GM19043 (cell line): ENCODE data around the gene TPPP.
"Not testable (repeated sequence)": the region's sequence is repeated elsewhere in the genome, so short reads cannot be mapped to it uniquely, and the experiment has no call there.

Source experiments
- ATAC-seq: cut with Tn5 transposase; IDR thresholded peaks from one replicate; pipeline ENCODE4 v1.9.1; 2021; ENCODE audit warnings: low read depth; ENCODE audit not compliant: unreplicated experiment

TPPP gene

DNA sequence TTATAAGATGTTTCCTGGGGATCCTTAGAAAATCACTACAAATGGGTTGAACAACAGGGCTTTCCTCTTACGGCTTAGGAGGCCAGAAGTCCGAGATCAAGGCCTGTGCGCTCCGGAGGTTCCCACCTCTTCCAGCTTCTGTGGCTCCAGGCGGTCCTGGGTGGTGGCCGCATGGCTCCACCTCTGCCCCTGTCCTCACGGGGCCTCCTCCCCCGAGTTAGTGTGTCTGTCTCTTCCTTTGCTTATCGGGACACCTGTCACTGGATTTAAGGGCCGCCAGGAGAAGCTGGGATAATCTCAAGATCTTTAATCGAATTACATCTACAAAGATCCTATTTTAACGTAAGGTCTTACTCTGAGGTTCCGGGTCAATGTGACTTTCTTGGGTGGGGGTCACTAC is 2.3 kb upstream of the TPPP start:
- not testable (repeated sequence) for ATAC-seq

DNA sequence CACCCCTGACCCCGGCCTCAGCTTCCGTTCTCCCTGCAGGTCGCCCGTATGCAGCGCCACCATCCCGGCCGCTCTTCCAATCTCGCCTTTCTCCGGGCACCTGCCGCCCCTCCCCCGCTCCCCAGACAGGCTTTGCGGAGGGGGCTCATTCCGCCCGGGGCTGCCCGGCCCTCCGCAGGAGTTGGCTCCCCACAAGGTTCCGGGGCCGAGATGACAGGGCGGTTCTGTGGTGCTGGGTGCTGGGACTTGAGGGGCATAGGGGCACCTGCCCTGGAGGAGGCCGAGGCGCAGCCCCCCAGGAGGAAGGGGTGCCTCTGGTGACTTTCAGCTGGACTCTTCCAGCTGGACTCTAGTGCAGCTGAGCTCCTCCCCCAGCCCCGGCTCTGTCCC is 885 bp upstream of the TPPP start:
- ATAC-seq = not testable (repeated sequence)

DNA sequence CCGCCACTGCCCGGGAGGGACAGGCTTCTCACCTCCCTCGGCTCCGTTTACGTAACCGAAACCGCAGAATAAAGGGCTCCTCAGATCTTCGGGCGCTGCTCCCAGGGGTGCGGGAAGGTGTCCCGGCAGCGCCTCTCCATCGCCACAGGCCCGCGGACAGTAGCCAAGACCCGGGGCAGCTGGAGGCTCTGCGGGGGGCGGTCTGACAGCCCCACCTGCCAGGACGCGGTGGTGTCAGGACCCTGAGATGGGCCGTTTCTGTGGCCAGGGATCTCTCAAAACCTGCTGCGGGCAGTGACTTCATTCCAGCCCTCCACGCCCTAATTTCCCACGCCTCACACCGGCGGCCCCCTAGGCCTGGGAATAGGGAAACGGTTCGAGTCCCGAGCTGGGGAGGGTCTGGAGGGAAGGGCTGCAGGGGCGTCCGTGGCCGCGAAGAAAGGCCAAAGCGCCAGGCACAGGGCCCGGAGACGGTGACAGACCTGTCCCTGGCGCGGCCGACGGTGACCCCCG is 567 bp downstream of the TPPP start:
- ATAC-seq = not testable (repeated sequence)

DNA sequence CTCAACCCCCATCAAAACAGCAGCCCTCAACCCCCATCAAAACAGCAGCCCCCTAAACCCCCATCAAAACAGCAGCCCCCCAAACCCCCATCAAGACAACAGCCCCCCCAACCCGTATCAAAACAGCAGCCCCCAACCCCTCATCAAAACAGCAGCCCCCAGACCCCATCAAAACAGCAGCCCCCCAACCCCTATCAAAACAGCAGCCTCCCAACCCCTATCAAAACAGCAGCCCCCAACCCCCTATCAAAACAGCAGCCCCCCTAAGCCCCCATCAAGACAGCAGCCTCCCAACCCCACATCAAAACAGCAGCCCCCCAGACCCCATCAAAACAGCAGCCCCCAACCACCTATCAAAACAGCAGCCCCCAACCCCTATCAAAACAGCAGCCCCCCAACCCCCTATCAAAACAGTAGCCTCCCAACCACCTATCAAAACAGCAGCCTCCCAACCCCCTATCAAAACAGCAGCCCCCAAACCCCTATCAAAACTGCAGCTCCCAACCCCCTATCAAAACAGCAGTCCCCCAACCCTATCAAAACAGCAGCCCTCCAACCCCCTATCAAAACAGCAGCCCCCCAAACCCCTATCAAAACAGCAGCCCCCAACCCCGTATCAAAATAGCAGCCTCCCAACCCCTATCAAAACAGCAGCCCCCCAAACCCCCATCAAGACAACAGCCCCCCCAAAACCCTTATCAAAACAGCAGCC is 1.2 kb downstream of the TPPP start:
- ATAC-seq = no peak

DNA sequence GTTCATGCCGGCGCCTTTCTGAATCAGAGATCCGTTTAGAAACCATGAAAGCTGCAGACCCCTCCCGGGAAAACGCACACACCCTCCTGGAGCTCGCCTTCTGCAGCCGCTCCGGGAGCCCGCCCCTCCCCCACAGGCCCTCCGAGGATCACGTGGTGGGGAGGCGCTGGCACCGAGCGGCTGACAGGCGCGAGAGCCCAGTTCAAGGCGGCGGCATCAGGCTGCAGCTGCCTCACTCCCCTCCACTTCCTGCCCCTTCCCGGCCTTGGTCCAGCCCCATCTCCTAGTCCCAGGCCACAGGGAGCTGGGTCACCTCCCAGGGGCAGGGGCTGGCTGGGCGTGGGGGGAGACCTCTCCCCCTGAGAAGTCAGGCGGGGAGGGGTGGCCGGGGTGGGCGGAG is 2.1 kb downstream of the TPPP start:
- ATAC-seq = not testable (repeated sequence)

DNA sequence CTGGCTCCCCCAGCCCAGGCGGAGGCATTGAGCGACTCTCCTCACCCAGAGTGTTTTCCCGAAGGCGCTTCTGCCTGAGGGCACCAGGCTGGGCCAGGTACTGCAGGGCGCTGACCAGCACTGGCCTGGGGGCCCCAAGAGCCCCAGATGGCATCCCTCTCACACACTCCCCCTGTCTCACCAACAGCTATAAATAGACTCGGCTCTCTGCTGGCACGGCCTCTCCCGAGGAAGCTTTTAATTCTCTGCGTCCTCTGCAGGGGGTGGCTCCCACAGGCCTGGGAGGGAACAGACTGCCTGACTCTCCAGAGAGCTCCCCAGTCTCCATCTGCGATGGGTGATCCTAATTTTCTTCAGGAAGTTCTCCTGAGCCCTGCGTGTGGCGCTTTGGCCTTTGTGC is 2.9 kb downstream of the TPPP start:
- ATAC-seq = not testable (repeated sequence)

DNA sequence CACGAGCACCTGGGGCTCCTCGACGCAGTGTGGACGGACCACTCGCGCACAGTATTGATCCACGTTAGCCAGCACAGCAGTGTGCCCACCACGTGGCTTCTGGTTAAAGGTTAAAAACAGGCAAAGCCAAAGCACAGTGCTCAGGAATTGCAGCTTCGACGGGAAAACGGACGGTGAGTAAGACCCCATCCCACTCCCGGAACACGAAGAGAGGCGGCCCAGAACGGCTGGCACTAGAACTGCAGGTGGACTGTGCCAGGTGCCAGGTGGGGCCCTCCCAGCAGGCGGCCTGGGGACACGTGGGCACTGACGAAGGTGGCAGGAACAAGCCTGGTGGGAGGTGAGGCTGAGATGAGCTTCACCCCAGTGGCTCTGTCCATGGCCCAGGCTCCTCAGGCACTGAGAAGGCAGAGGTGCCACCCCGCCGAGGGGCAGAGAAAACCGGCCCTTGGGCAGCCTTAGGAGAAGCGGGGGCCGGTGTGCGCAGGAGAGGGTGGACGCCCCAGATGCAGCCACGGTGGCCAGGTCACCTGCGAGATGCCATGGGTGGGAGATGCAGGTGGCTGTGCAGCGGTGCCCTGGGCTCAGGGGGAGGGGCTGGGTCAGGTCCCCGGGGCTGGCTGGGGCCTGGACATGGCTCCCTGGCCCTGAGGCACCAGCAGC is 4.7 kb downstream of the TPPP start:
- ATAC-seq = not testable (repeated sequence)

DNA sequence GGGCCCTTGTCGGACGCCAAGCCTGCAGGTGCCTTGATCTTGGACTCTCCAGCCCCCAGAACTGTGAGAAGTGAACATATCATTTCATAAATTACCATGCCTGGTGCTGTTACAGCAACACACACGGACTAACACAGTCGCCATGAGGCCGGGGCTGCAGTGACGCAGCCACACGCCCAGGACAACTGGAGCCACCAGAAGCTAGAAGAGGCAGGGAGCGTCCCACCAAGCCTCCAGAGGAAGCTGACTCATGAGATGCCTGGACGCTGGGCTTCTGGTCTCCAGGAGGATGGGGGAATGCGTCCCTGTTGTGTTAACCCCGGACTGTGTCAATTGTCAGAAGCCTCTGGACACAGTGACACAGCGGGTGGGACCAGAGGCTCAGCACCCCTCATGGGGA is 6.2 kb downstream of the TPPP start:
- ATAC-seq = not testable (repeated sequence)

DNA sequence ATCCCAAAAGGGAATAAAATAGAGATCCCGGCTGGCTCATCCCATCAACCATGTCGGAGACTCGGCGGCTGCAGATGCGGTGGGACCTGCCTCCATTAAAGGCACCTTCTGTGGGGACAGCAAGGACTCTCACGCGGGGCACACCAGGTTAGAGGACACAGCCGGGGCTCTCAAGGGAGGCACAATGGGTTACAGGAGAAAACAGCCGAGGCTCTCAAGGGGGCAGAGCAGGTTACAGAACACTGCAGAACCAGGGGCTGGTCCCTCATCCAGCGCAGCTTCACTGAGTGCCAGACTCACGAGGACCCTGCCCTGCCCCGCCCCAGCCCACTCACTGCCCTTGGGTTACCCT is 7.0 kb downstream of the TPPP start:
- ATAC-seq = not testable (repeated sequence)

DNA sequence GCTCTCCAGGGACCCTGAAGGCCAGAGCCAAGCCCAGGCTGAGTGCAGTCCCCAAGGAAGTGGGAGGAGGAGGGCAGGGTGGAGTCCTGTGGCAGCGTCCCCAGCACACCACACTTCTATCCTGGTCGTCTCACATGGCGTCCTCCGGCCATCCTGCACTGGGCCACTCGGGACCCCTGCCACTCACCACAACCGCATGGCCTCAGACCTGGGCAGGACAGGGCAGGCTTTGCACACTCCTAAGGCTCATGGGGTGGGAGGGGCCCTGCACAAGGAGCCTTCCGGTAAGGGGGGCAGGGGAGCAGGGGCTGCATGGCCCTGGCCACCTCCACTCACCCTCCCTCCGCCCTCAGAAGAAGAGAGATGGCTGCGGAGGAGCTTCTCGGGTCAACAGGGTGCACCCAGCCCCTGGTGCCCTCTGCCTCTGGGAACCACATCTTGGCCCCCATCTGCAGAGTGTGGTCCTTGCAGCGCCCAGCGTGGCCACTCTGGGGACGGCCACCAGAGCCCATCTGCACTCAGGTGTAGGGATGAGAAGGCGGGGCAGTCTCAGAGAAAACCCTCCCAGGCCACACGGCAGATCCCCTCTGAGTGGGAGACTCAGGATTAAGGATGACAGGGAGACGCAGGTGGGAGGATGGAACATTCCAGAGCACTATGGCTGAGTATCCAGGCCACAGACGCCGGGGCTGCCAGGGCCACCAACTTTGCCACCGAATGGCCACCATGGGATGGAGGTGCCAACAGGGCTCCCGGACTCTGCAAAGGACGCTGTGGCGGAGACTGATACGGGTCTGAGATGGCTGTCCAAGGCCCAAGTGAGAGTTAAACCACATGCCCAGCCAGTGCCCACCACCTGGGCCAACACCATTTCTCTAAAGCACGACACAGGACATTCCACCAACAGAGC is 7.6 kb downstream of the TPPP start:
- no peak for ATAC-seq

DNA sequence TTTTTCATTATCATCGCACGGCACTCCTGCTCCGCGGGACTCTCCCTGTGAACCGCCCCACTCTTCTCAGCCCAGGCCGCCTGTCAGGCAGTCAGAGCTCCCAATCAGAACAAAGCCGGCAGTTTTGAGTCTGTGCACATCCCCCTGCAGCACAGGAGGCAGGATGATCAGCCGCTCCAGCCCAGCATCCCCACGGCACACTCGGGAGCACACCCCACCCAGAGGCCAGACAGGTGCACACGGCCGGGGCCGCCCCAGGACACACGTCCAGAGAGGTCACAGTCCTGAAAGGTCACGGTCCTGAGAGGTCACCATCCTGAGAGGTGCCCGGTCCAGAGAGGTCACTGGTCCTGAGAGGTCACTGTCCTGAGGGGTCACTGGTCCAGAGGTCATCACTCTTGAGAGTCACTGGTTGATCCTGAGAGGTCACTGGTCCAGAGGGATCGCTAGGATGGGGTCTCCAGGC is 8.4 kb downstream of the TPPP start:
- ATAC-seq = no peak

DNA sequence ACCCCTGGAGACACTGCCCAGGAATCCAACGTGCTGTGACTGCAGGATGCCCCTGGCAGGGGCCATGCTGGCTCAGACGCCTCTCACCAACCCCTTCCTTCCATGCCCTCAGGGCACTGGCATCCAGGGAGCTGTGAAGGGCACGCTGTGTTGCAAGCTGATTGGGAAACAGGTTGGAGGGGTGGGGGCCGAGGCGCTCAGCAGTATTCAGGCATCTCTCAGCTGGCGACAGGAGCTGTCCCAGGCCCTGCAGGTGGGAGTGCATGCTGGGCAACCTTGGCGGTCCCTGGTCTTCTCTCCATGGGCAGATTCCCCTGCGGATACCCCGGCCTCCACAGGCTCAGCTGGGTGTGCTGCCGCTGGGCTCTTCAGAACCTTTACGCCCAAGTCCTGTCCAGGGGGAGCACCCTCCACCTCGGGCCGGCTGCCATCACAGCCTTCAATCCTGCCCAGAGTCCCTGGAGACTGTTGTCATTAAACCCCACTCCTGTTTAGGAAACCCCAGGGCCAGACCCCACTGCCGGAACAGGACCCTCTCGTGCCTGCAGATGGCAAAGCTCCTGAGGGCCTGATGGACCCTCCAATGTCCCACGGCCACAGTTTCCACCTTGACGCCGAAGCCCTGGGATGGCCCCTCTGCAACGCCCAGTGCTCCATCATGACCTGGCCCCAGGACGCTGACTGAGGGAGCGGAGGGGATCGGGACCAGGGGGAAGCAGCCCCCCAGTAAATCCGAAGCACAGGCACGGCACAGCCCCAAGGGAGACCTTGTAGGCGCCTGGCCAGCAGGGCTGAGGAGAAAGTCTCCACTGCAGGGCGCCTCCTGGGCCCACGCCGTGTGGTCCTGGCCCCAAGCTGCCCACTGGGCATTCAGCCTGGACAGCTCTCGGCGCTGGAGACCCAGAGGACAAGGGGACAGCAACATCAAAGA is 9.3 kb downstream of the TPPP start:
- no peak for ATAC-seq

DNA sequence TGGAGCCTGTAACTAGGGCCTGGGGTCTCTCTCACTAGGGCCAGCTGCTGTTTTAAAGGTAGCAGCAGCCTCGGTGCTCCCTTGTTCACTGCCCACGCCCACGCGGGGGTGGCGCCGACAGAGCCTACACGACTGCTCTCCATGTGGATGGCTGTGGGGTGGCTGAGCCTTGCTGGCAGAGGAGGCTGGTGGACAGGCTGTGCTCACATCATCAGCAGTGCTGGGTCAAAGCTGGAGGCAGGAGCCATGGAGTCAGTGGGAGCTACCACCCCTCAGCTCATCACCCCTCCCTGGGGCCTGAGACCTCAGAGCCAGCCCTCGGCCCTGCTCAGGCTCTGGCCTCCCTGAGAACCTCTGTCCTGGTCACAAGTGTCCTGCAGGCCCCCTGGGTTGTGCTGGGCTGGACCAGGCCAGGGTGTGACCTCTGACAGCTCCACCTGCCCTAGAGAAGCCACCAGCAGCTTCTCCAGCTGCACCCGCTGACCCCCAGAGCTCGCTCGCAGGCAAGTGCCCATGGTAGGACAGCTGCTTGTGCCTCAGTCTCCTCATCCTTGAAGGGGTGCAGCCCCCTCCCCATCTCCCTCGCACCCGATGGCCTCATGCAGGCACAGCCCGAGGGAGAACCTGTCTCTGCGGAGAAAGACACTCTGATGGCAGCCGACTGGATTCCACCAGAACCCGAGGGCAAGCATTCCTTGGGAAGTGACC is 10.3 kb downstream of the TPPP start:
- not testable (repeated sequence) for ATAC-seq

DNA sequence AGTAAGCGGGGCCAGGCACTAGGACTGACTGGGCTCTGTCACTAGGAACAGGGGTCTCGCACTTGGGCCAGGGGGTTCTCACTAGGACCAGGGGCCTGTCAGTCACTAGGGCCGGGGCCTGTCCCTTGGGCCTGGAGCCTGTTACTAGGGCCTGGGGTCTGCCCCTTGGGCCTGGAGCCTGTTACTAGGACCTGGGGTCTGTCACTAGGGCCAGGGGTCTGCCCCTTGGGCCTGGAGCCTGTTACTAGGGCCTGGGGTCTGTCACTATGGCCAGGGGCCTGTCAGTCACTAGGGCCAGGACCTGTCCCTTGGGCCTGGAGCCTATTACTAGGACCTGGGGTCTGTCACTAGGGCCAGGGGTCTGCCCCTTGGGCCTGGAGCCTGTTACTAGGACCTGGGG is 10.9 kb downstream of the TPPP start:
- not testable (repeated sequence) for ATAC-seq

DNA sequence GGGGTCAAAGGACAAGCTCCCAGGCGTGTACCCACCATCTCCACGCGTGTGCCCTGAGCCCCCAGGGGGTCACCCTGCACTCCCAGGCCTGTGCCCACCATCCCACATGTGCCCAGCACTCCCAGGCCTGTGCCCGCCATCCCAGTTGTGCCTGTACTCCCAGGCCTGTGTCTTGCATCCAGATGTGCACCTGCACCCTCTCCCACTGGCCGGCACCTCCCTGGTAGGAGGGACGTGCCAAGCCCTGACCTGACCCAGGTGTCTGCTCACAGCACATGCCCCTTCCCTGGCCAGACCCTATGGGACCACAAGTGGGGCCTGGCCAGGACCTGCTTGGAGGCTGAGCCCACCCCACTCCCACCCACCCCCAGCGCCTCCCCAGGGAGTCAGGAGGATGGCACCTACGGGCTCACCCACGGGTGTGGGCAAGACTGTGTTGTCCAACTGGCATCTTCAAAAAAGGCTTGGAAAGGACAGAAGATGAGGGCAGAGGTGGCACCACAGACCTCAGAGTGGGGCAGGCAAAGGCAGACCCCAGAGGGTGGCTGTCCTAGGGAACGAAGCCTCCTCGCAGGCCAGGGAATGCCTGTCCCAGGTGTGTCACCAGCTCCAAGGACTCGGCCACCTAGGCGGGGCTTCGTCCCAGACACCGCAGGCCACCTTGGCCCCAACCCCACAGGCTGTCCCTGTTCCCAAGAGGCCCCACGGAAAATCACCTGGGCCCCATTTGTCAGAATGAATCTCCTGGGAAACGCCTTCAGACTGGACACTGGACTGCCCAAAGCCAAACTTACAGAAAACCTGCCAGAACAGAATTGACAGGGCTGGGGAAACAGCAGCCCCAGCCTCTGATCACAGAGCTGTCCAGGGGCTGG is 11.6 kb downstream of the TPPP start:
- ATAC-seq = not testable (repeated sequence)

DNA sequence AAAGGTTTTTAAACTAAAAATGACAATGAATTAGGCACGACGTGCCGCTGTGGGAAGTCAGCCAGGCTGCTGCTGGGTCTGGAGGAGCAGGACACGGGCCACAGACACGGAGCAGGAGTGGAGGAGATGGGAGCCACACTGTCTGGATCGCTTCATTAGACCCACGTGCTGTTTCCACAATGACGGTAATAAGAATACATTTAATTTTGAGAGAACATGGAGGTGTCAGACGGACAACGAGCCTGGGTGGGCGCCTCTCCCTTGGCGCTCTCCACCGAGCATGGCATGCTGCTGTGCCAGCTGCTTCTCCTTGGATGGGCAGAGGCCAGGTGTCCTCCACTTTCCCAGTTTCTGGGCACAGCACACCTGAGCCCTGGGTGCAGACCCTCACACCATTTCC is 12.3 kb downstream of the TPPP start:
- ATAC-seq = not testable (repeated sequence)

DNA sequence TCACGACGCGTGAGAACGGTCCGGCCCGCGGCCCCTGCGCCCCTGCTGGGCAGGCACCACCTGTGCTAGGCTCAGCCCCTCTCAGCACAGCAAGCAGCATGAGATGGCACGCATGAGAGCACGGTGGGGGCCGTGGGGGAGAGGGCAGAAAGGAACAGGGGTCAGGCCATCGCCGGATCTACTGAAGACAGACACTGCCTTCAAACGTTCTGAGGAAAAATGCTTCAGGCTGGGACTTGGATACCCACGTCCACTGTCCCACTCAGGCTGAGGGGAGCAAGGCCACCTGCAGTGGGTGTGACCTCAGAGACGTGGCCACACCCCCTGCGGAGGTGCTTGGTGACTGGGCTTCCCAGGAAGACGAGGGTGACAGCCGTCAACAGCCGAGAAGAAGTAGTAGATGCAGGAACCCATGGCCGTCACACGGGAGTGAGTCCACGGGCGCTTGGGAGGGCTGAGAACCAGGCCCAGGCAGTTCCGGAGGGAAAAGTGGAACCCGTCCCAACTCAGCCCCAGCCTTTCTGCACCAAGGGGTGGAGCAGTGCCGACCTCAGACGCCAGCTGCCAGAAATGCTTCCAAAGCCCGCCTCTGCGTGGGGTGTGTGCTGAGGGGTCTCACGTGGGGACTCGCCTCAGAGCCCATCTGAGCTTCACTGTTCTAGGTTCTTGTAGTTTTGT is 12.9 kb downstream of the TPPP start:
- not testable (repeated sequence) for ATAC-seq
